Measurements from ENCODE around the gene RTN3.
A peak's percentile ranks its signal among the peaks of the same experiment; 100 is the strongest.
"Not testable (repeated sequence)": the region's sequence is repeated elsewhere in the genome, so short reads cannot be mapped to it uniquely, and the experiment has no call there.

The RTN3 gene

GRCh38 chr11:63681321-63682065 lies at the start of gene RTN3:
Gene RTN3 (plus strand): TSS chr11:63681500. CDS start chr11:63681637, 137 bp downstream.
- POLR2A ChIA-PET: interaction anchor here (1.3 kb wide), 1 partner anchor 11 kb away, joined by 5 read pairs; the partner anchor contains the start of gene ATL3
- no peak for TF ChIP-seq CTCF (IDR thresholded peaks at IDR 0.05; ENCODE audit: control extremely low read depth, extremely low read depth, low read depth, missing control alignments)
- peak; percentile 99 for DNase-seq (ENCODE audit: extremely low spot score)
- CTCF ChIA-PET: interaction anchor here (0.7 to 3.5 kb wide), 19 partner anchors 8 to 776 kb away, joined by 3 to 17 read pairs (median 3); partner anchors contain the start of gene ATL3

GRCh38 chr11:63635762-63636465 lies 45.4 kb upstream of the RTN3 start:
- DNase-seq (ENCODE audit: extremely low spot score): peak; percentile 74
- TF ChIP-seq CTCF (IDR thresholded peaks at IDR 0.05; ENCODE audit: control extremely low read depth, extremely low read depth, low read depth, missing control alignments): peak; percentile 72
- CTCF ChIA-PET: interaction anchor here (0.7 to 9.4 kb wide), 22 partner anchors 8 to 600 kb away, joined by 3 to 138 read pairs (median 4); partner anchors contain the start of genes PLAAT4 and PLAAT5
- POLR2A ChIA-PET: interaction anchor here (0.7 kb wide), 1 partner anchor 109 kb away, joined by 5 read pairs; no protein-coding TSS in a partner anchor

- CTCF ChIA-PET: interaction anchor here (1.1 to 9.4 kb wide), 27 partner anchors 10 to 615 kb away, joined by 3 to 138 read pairs (median 5); partner anchors contain the start of genes ATL3, PLAAT2, PLAAT4 and PLAAT5
- POLR2A ChIA-PET; DNase-seq (ENCODE audit: extremely low spot score): not testable (repeated sequence)
Observed at GRCh38 chr11:63638436-63638835, 42.9 kb upstream of the RTN3 start.

- no peak for TF ChIP-seq CTCF (IDR thresholded peaks at IDR 0.05; ENCODE audit: control extremely low read depth, extremely low read depth, low read depth, missing control alignments)
- ChIA-PET CTCF (interaction anchor here (1.0 to 9.4 kb wide), 32 partner anchors 9 to 616 kb away, joined by 3 to 138 read pairs (median 4); partner anchors contain the start of genes ATL3, LGALS12, PLAAT4 and PLAAT5), POLR2A (no interaction called here)
- DNase-seq (ENCODE audit: extremely low spot score): no peak
Observed at GRCh38 chr11:63639199-63639832, 42.0 kb upstream of the RTN3 start.

- DNase-seq (ENCODE audit: extremely low spot score): no peak
- CTCF ChIA-PET: interaction anchor here (9.4 kb wide), 1 partner anchor 161 kb away, joined by 138 read pairs; no protein-coding TSS in a partner anchor
Observed at GRCh38 chr11:63641727-63642126, 39.6 kb upstream of the RTN3 start.

GRCh38 chr11:63643205-63643604 lies 38.1 kb upstream of the RTN3 start:
- TF ChIP-seq CTCF (IDR thresholded peaks at IDR 0.05; ENCODE audit: control extremely low read depth, extremely low read depth, low read depth, missing control alignments): no peak
- POLR2A ChIA-PET: interaction anchor here (0.6 kb wide), 1 partner anchor 17 kb away, joined by 4 read pairs; no protein-coding TSS in a partner anchor
- CTCF ChIA-PET: interaction anchor here (0.9 to 9.4 kb wide), 4 partner anchors 9 to 163 kb away, joined by 3 to 138 read pairs (median 4); no protein-coding TSS in a partner anchor
- no peak for DNase-seq (ENCODE audit: extremely low spot score)

More at GRCh38 chr11:63641727-63642126, 39.6 kb upstream of the RTN3 start:
- TF ChIP-seq CTCF (IDR thresholded peaks at IDR 0.05; ENCODE audit: control extremely low read depth, extremely low read depth, low read depth, missing control alignments): no peak
- POLR2A ChIA-PET: no interaction called here

All from GM10248 (cell line).